ENCODE results near the gene NFIC. TPM values are rescaled to one million over a fixed set of nuclear protein-coding genes. Genes with fewer than 3 reads are reported as not detected.

Gene NFIC
- total RNA-seq, 4 donors from 2014 or later: 165 to 297 (median 211) TPM

DNA sequence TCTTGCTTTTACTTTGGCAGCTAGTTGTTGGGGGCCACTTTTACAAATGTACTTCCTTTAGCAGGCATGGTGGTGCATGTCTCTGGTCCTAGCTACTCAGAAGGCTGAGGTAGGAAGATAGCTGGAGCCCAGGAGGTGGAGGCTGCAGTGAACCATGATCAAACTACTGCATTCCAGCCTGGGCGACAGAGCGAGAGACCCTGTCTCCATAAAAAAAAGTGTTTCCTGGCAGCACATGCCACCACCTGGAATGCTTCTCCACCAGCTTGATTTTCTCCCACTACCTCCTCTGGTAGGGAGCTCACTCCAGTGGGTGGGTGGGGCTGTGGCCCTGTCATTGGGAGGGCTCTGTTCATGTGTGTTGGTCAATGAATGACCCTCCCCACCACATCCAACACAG is 152.3 kb downstream of the NFIC start:
- Histone ChIP-seq H3K4me1 (peaks cover 0 to 55% (median 42%) of the 10 kb centered on the region in 4 donors), H3K4me3 (no peak overlapping the region), H3K27me3 (no peaks in the 10 kb centered on the region), H3K27ac (replicated peaks in 1 of 4) (no peak overlapping the region), H3K9me3 (no peaks in the 10 kb centered on the region), H3K36me3 (peaks cover 11 to 42% (median 27%) of the 10 kb centered on the region in 4 donors)
- TF ChIP-seq POLR2A (IDR thresholded peaks at IDR 0.05; ENCODE audit: low read depth): no peak
- TF ChIP-seq POLR2AphosphoS5 (IDR thresholded peaks at IDR 0.05): no peak
- TF ChIP-seq EP300 (IDR thresholded peaks at IDR 0.05): no peak
- TF ChIP-seq, protein P1, sequence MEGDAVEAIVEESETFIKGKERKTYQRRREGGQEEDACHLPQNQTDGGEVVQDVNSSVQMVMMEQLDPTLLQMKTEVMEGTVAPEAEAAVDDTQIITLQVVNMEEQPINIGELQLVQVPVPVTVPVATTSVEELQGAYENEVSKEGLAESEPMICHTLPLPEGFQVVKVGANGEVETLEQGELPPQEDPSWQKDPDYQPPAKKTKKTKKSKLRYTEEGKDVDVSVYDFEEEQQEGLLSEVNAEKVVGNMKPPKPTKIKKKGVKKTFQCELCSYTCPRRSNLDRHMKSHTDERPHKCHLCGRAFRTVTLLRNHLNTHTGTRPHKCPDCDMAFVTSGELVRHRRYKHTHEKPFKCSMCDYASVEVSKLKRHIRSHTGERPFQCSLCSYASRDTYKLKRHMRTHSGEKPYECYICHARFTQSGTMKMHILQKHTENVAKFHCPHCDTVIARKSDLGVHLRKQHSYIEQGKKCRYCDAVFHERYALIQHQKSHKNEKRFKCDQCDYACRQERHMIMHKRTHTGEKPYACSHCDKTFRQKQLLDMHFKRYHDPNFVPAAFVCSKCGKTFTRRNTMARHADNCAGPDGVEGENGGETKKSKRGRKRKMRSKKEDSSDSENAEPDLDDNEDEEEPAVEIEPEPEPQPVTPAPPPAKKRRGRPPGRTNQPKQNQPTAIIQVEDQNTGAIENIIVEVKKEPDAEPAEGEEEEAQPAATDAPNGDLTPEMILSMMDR (IDR thresholded peaks at IDR 0.05): no peak
- 91% methylated on average over 2 of the region's 2 CpGs for WGBS
- DNase-seq (ENCODE audit: extremely low spot score): no peak
- intact Hi-C loops (cut with DNase I): no loop called here

Small RNAs within 50 kb of the gene (small RNA-seq; reads per million reads assigned to genes)
- 0 reads per million in 3 donors for gene AC005514.1

Other genes starting within 250 kb of the NFIC start
- 10 to 100 TPM in 1 of 4 donors, 1 to 10 TPM in 3; 4.3 to 13.8 (median 5.3) TPM for gene GNA15, start 230.6 kb upstream of the NFIC start, total RNA-seq
- gene S1PR4, start 187.8 kb upstream of the NFIC start, total RNA-seq: 1 to 10 TPM in 3 of 4 donors, under 1 TPM in 1; 0.42 to 5.5 (median 2.4) TPM
- gene NCLN, start 180.7 kb upstream of the NFIC start, total RNA-seq: 10 to 100 TPM; 26.2 to 33.6 (median 29.7) TPM
- gene CELF5, start 141.9 kb upstream of the NFIC start, total RNA-seq: under 1 TPM in 1 of 4 donors, not detected in 3; 0.17 TPM
- gene SMIM24, start 113.9 kb downstream of the NFIC start, total RNA-seq: not detected
- not detected for gene SMIM44, start 116.9 kb downstream of the NFIC start, total RNA-seq
- 10 to 100 TPM; 19.5 to 37.5 (median 25.8) TPM for gene DOHH, start 134.1 kb downstream of the NFIC start, total RNA-seq
- gene FZR1, start 139.7 kb downstream of the NFIC start, total RNA-seq: 10 to 100 TPM; 15.8 to 41.2 (median 31.4) TPM
- gene TEKTIP1, start 172.6 kb downstream of the NFIC start, total RNA-seq: not detected
- 10 to 100 TPM; 28.2 to 87.0 (median 62.4) TPM for gene MFSD12, start 191.0 kb downstream of the NFIC start, total RNA-seq
- 100 to 1,000 TPM; 136 to 202 (median 161) TPM for gene HMG20B, start 206.4 kb downstream of the NFIC start, total RNA-seq
- gene GIPC3, start 218.9 kb downstream of the NFIC start, total RNA-seq: 10 to 100 TPM in 1 of 4 donors, 1 to 10 TPM in 3; 4.1 to 17.5 (median 4.9) TPM
- 10 to 100 TPM in 1 of 4 donors, 1 to 10 TPM in 3; 4.8 to 17.2 (median 7.7) TPM for gene TBXA2R, start 240.3 kb downstream of the NFIC start, total RNA-seq